OCI-LY3 (cell line): ENCODE data around the gene LIPG.

Experiments
- H2AFZ ChIP-seq: fragments of 200-600, 300-600 bp; shearing (Covaris generic); 2 replicates; pipeline ENCODE4 v1.6.0; 2014; ENCODE audit warnings: antibody characterized with exemption, low read depth, low read length
- H3K27ac ChIP-seq: fragments of 200-600, 300-600 bp; sonication (generic); 2 replicates; pipeline ENCODE4 v1.5.1; 2014; ENCODE audit warnings: mild to moderate bottlenecking, low read length, moderate library complexity, mixed read lengths
- H3K27me3 ChIP-seq: fragments of 200-600, 300-600 bp; sonication (generic); 2 replicates; pipeline ENCODE4 v1.6.1; 2014; ENCODE audit warnings: low read depth, low read length, mixed read lengths
- H3K36me3 ChIP-seq: fragments of 200-600, 300-600 bp; sonication (generic); replicated peaks from 2 replicates; pipeline ENCODE3; 2014; ENCODE audit warnings: low read depth, low read length, mixed read lengths
- H3K4me1 ChIP-seq: fragments of 300-600, 200-600 bp; sonication (generic); 2 replicates; pipeline ENCODE4 v1.6.1; 2014; ENCODE audit warnings: low read length, mixed read lengths
- H3K4me2 ChIP-seq: fragments of 200-600, 300-600 bp; sonication (generic); 2 replicates; pipeline ENCODE4 v1.6.1; 2014; ENCODE audit warnings: low read length, mixed read lengths
- H3K4me3 ChIP-seq: fragments of 300-600, 200-600 bp; sonication (generic); 2 replicates; pipeline ENCODE4 v1.5.1; 2014; ENCODE audit warnings: antibody characterized with exemption, mild to moderate bottlenecking, low read length, moderate library complexity
- H3K79me2 ChIP-seq: fragments of 300-600, 200-600 bp; shearing (Covaris generic); 2 replicates; pipeline ENCODE4 v1.6.1; 2014; ENCODE audit warnings: mild to moderate bottlenecking, low read length, mixed read lengths
- H3K9ac ChIP-seq: fragments of 300-600, 200-600 bp; shearing (Covaris generic); 2 replicates; pipeline ENCODE4 v1.6.0; 2014; ENCODE audit warnings: mild to moderate bottlenecking, low read length, moderate library complexity
- H3K9me3 ChIP-seq: fragments of 200-600, 300-600 bp; shearing (Covaris generic); 2 replicates; pipeline ENCODE4 v1.6.1; 2014; ENCODE audit warnings: low read length, mixed read lengths; ENCODE audit not compliant: insufficient read depth
- H4K20me1 ChIP-seq: fragments of 200-600, 300-600 bp; sonication (generic); 2 replicates; pipeline ENCODE4 v1.6.1; 2016; ENCODE audit warnings: low read length, mixed read lengths; ENCODE audit not compliant: insufficient read depth
- EZH2phosphoT487 ChIP-seq: fragments of 200-600 bp; shearing (Covaris generic); IDR thresholded peaks from 2 replicates; pipeline ENCODE4 v1.6.1; 2018; ENCODE audit warnings: antibody characterized with exemption, mixed run types, low read depth
- TF ChIP-seq, protein P1 (sequence below): fragments of 200-600, 300-600 bp; sonication (generic); IDR thresholded peaks from 2 replicates; pipeline ENCODE4 v1.5.1; 2014; ENCODE audit warnings: antibody characterized with exemption, low read length, low read depth

The LIPG gene

DNA sequence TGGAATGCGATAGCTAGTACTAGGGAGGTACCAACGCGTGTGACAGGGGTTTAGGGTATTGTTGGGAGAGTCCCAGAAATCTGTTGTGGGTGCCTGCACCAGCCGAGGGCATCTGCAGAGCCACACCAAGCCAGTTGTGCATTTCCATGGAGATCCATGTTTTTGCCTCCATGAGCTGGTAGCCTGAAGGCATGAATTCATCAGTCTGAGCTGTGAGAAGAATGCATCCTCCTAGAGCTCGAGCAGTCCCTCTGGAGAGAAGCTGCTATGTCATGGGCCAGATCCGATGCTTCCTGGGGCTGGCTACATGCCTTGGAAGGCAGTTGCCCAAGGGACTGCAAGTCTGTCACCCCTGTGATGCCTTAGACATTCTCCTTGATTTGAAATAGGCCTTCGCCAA is 57.9 kb downstream of the LIPG start:
- no peak overlapping the region for H3K4me2 ChIP-seq
- H3K9ac ChIP-seq: no peak overlapping the region
- peaks cover 46% of the 10 kb centered on the region for H3K27me3 ChIP-seq
- no peaks in the 10 kb centered on the region for H3K4me1 ChIP-seq
- H3K36me3 ChIP-seq: no peaks in the 10 kb centered on the region
- TF ChIP-seq, protein P1, sequence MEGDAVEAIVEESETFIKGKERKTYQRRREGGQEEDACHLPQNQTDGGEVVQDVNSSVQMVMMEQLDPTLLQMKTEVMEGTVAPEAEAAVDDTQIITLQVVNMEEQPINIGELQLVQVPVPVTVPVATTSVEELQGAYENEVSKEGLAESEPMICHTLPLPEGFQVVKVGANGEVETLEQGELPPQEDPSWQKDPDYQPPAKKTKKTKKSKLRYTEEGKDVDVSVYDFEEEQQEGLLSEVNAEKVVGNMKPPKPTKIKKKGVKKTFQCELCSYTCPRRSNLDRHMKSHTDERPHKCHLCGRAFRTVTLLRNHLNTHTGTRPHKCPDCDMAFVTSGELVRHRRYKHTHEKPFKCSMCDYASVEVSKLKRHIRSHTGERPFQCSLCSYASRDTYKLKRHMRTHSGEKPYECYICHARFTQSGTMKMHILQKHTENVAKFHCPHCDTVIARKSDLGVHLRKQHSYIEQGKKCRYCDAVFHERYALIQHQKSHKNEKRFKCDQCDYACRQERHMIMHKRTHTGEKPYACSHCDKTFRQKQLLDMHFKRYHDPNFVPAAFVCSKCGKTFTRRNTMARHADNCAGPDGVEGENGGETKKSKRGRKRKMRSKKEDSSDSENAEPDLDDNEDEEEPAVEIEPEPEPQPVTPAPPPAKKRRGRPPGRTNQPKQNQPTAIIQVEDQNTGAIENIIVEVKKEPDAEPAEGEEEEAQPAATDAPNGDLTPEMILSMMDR: no peak
- TF ChIP-seq EZH2phosphoT487: no peak
- H3K9me3 ChIP-seq: no peaks in the 10 kb centered on the region
- H3K4me3 ChIP-seq: no peak overlapping the region
- no peak overlapping the region for H2AFZ ChIP-seq
- H4K20me1 ChIP-seq: no peaks in the 10 kb centered on the region
- H3K27ac ChIP-seq: no peak overlapping the region
- no peaks in the 10 kb centered on the region for H3K79me2 ChIP-seq

DNA sequence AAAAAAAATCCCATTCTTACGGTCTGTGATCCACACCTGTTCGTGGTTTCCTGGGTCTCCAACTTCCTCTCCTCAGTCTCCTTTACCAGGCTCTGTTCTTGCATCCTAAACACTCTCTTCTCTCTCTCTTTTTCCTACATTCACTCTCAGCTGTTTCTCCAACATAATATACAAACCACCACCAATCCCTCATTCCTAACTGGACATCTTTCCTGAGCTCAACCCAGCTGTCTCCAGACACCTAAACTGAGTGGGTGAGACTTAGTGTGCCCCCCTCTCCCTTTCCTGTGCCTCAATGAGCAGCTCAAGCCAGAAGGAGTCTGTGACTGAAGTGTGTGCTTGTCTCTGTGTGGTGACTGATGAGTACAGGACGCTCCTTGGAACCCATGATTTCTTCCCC is 59.4 kb downstream of the LIPG start:
- Histone ChIP-seq H4K20me1 (no peaks in the 10 kb centered on the region), H3K4me3 (no peak overlapping the region), H3K27ac (no peak overlapping the region), H3K27me3 (peaks cover 53% of the 10 kb centered on the region), H3K4me2 (no peak overlapping the region), H3K36me3 (no peaks in the 10 kb centered on the region), H3K9ac (no peak overlapping the region), H3K79me2 (no peaks in the 10 kb centered on the region), H3K4me1 (no peaks in the 10 kb centered on the region), H2AFZ (no peak overlapping the region), H3K9me3 (no peaks in the 10 kb centered on the region)
- TF ChIP-seq EZH2phosphoT487: no peak

DNA sequence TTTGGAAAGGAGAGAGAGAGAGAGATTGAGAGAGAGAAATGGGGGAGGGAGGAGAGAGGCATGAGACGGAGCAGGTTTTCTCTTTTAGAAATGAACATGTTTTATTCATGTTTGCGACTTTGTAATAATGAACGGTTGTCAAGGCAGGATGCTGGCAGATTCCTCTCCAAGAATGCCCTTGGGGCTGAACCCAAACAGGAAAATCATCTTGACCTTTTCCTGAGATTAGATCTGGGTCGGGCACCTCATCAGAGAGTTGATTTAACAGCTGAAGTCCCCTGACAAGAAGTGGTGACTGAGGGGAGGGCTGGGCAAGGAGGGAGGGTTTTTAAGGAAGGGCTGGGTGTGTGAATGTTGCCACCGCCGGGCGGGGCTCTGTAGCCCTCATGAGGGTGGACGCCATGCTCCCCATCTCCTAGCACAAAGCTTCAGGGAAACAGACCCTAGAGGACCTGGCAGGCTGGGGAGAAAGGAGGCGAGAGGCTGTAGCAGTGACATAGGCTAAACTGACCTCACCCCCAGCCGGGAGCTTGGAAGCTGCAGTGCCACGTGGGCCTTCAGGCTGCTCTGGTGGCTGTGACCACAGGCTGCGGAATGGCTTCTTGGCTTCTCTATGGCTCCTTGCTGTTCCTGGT is 60.0 kb downstream of the LIPG start:
- no peaks in the 10 kb centered on the region for H3K4me1 ChIP-seq
- no peak overlapping the region for H3K27ac ChIP-seq
- no peak overlapping the region for H3K9ac ChIP-seq
- H2AFZ ChIP-seq: no peak overlapping the region
- no peaks in the 10 kb centered on the region for H3K9me3 ChIP-seq
- H3K4me2 ChIP-seq: no peak overlapping the region
- H3K27me3 ChIP-seq: peaks cover 53% of the 10 kb centered on the region
- no peak for TF ChIP-seq EZH2phosphoT487
- TF ChIP-seq, protein P1: no peak
- no peaks in the 10 kb centered on the region for H3K79me2 ChIP-seq
- H4K20me1 ChIP-seq: no peaks in the 10 kb centered on the region
- no peak overlapping the region for H3K4me3 ChIP-seq
- H3K36me3 ChIP-seq: no peaks in the 10 kb centered on the region

DNA sequence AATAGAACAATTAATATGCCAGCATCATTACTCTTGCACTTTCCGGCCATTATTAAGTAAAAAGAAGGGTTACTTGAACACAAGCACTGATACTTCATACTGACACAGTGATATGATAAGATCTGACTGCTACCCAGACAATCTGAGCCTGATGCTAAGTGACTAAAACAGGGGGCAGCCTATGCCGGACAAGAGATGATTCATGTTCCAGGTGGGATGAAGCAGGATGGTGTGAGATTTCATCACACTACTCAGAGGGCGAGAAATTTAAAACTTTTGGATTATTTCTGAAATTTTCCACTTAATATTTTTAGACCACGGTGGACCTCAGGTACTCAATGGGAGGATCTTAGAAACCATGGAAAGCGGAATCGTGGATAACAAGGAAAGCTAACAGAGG is 61.7 kb downstream of the LIPG start:
- Histone ChIP-seq H3K4me3 (no peak overlapping the region), H3K79me2 (no peaks in the 10 kb centered on the region)

More for the DNA sequence above, 61.7 kb downstream of the LIPG start:
- no peak overlapping the region for H3K9ac ChIP-seq
- no peaks in the 10 kb centered on the region for H3K4me1 ChIP-seq
- no peak overlapping the region for H3K4me2 ChIP-seq
- no peaks in the 10 kb centered on the region for H3K36me3 ChIP-seq
- no peaks in the 10 kb centered on the region for H4K20me1 ChIP-seq
- H2AFZ ChIP-seq: no peak overlapping the region
- H3K27me3 ChIP-seq: peaks cover 53% of the 10 kb centered on the region
- no peak for TF ChIP-seq EZH2phosphoT487
- TF ChIP-seq, protein P1: no peak
- no peak overlapping the region for H3K27ac ChIP-seq
- no peaks in the 10 kb centered on the region for H3K9me3 ChIP-seq
